ENCODE measurements around the gene PTPRQ.

GRCh38 chr12:80655751-80656150, 211.7 kb downstream of the PTPRQ start:
- TF ChIP-seq CTCF (optimal IDR thresholded peaks at IDR 0.05 in 1 of 3, IDR thresholded peaks at IDR 0.05 in 1 of 3, conservative IDR thresholded peaks at IDR 0.05 in 1 of 3; ENCODE audit: extremely low read depth in 1 of 3, insufficient read depth in 2 of 3, low read length in 3 of 3) (no peak), EZH2 (IDR thresholded peaks at IDR 0.05; ENCODE audit: low read length) (no peak)

All from keratinocyte (primary cell).